HG03571 (cell line): ENCODE results near the gene PGGT1B.

Source experiments
- ATAC-seq: cut with Tn5 transposase; IDR thresholded peaks from one replicate; pipeline ENCODE4 v1.9.1; 2021; ENCODE audit not compliant: unreplicated experiment

PGGT1B gene

GRCh38 chr5:115262321-115263077, at the start of gene PGGT1B:
Gene PGGT1B (minus strand): TSS chr5:115262877. CDS start chr5:115262851, 26 bp downstream.
- peak; percentile 89 for ATAC-seq

GRCh38 chr5:115309751-115310370, 47.2 kb upstream of the PGGT1B start:
- ATAC-seq = no peak

DNA sequence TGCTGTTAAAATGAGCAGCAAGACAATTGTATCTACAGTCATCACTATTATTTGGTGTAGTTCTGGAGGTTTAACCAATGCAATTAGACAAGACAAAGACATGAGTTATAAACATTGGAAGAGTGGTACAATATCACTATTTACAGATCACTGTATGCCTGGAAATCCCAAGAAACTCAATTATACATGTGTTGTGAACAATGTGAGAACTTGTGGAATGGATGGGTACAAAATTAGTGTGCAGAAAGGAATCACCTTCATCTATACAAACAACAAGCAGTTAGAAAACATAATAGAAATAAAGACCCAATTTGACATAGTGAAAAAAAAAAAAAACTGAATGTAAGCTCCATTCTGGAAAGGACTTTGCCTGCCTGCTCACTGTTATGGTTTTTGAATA, 46.1 kb upstream of the PGGT1B start:
- ATAC-seq = no peak

- ATAC-seq = no peak
Observed at GRCh38 chr5:115306011-115306536, 43.4 kb upstream of the PGGT1B start.

DNA sequence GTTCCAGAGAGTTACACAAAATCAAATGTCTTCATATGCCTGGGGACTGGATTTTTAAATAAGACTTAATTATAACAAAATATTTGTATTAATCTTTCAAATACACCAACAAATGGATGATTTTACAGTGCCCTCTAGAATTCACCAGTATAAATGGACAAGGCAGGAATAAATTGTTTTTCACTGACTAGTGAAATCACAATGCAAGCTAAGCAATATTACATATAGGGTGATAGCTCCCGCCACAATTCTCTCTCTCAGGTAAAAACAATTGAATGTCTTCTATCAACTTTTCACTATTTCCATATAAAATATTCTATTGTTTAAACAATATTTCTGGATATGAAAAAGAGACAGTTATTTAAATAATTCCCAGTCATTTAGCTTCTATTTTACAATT, 41.8 kb upstream of the PGGT1B start:
- ATAC-seq = no peak

GRCh38 chr5:115298811-115299210, 36.1 kb upstream of the PGGT1B start:
- no peak for ATAC-seq

- ATAC-seq = no peak
Observed at GRCh38 chr5:115297031-115297430, 34.4 kb upstream of the PGGT1B start.

DNA sequence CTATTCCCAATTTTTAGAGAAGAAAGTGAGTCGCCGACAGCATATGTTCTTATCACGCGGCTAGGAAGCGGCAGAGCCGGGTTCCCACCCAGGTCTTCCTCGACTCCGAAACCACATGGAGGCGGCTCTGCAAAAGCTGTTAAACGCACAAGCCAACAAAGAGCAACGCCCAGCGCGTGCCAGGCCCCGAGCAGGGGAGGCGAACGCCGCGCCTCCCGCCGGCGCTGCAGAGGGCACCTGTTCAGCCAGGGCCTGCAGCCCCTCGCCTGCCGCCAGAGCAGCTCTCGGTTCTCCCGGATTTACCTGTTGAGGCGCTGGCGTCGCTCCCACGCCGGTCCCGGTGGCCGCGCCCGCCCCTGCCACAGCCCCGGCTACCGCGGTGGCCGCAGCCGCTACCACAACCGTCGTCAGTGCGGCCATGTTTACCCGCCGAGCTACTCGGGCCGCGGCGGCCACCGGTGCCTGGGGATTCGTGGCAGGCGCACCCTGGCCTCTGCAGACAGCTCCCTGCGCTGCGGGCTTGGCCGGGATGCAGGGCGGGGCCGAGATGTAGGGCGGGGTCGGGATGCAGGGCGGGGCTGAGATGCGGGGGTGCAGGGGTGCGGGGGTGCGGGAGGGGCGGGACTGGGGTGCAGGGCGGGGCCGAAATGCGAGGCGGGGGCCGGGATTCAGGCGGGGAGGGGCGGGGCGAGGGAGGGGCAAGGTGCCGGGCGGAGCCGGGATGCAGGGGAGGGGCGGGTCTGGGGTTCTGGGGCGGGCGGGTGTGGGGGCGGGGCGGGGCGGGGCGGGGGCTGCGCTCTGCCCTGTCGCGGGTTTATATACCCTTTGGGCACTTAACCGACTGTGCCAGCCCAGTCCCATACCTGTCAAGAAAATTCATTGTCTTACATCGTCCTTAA, 33.7 kb upstream of the PGGT1B start, which contains the start of gene CCDC112:
Gene CCDC112 (minus strand): TSS at position 531 of the 899 bp plus-strand sequence. CDS start 111 bp downstream, at position 420.
- peak; percentile 79 for ATAC-seq

DNA sequence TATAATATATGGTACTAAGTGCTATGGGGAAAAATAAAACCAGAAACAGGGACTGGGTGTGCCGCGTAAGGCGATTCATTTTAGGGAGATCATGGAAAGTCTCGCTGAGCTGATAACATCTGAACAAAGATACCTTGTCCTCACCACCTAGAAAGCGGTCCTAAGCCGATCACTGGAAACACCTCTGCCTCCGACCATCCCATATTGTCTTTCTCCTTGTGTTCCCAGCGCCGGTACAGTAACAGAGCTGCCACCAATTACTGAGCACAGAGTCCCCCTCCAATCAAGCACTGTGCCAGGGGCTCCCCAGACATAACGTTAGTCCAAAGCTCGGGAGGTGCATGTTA, 33.1 kb upstream of the PGGT1B start:
- peak; percentile 17 for ATAC-seq

GRCh38 chr5:115291397-115291796, 28.7 kb upstream of the PGGT1B start:
- no peak for ATAC-seq

DNA sequence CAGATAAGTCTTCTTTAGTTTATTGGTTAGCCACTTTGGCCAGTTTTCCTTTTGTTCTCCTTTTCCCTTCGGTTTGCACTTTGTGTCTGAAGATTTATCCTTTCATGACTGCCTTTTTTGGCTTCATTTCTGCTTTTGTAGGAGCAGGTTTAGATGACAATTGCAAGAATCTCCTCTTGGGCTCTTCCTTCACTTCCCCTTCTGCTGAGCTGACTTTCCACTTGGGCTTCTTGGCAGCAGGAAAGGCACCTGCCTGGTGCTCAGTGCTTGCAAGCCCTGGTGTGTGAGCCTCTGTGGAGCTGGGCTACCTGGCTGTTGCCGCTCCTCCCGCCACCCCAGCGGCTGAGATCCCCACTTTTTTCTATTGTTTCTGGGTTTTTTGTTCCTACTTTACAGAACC, 26.4 kb upstream of the PGGT1B start:
- no peak for ATAC-seq

GRCh38 chr5:115284021-115284420, 21.3 kb upstream of the PGGT1B start:
- no peak for ATAC-seq

GRCh38 chr5:115282131-115282530, 19.5 kb upstream of the PGGT1B start:
- ATAC-seq = no peak

- ATAC-seq = no peak
Observed at GRCh38 chr5:115274584-115274983, 11.9 kb upstream of the PGGT1B start.

DNA sequence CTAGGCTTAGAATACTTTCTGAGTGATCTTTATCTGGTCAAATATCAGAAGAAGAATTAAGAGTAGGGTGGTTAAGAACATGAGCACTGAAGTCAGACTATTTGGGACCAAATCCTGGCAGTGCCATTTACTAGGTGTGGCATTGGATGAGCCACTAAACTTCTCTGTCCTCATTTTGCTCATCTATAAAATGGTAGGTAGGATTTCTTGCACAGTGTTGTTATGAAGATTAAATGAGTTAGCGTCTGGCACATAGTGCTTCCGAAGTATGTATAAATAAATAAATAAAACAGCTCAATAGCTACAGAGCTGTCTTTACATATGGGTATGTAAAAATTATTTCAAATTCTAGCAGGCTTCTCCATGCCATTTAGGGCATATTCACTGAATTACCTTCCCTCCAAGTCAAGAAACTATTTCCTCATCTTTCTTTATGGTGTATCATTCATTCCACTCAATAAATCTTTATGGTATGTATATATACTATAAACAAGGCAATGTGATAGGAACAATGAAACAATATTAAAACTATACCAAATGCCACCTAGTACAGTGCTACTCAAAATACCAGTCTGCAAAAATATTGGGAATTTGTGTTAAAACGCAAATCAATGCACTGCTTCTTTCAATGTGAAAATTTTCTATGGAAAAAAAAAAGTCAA, 9.8 kb upstream of the PGGT1B start:
- no peak for ATAC-seq

- ATAC-seq = no peak
Observed at GRCh38 chr5:115271295-115272050, 8.8 kb upstream of the PGGT1B start.

GRCh38 chr5:115267617-115268016, 4.9 kb upstream of the PGGT1B start:
- no peak for ATAC-seq

- ATAC-seq = no peak
Observed at GRCh38 chr5:115265220-115265619, 2.5 kb upstream of the PGGT1B start.

DNA sequence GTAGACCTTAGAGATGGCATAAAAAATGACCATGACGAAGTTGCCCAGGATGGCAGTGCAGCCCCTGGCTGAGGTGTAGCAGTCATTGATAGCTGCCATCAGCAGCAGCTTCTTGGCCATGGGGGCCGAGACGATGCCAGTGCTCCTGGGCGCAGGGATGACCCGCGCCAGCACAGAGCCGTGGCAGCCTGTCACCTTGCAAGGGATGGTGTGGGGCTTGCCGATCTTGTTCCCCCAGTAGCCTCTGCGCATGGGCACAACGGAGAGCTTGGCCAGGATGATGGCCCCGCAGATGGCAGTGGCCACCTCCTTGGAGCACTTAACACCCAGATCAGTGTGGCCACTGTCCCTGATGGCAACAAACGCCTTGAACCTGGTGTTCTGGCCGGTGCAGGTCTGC, 2.1 kb upstream of the PGGT1B start:
- no peak for ATAC-seq

GRCh38 chr5:115263078-115263380, 352 bp upstream of the PGGT1B start:
- ATAC-seq = no peak
